Neural cell (in vitro differentiated cells): ENCODE measurements around the gene CYB5RL.

Experiments
- EP300 ChIP-seq: fragments of 450-650 bp; conservative IDR thresholded peaks from 2 replicates; pipeline ENCODE4 v1.6.1; 2014; ENCODE audit warnings: antibody characterized with exemption, mild to moderate bottlenecking, moderate library complexity; ENCODE audit not compliant: poor library complexity, severe bottlenecking
- TF ChIP-seq, protein P1 (sequence below): fragments of 450-650 bp; IDR thresholded peaks from 2 replicates; pipeline ENCODE4 v1.5.1; 2014; ENCODE audit warnings: antibody characterized with exemption, mild to moderate bottlenecking, moderate library complexity; ENCODE audit not compliant: poor library complexity, severe bottlenecking

DNA sequence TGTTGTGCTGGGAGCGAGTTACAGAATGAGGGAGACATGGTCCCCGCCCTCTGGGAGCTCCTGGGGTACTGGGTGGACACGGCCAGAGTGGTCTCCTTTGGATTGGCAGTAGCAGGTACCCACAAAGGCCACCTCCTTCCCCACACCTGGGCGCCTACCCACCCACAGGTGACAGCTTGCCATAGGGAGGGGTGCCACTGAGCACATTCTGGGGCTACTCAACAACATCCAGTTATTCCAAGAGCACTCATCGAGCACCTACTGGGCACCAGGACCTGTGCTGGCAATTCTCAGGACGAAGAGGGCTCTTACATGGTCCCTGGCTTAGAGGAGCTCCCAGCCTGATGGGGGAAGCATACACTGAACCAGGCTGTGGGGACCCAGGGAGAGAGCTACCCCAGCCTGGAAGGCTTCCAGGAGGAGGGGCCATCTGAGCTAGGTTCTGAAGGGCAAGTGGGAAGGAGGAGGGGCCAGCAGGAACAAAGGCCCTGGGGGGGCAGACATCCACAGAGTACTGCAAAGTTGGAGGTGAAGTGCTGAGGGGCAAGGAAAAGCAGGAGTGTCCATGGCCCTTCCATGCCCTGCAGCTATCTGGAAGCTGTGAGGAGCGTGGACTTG lies 22.1 kb upstream of the CYB5RL start:
- TF ChIP-seq, protein P1, sequence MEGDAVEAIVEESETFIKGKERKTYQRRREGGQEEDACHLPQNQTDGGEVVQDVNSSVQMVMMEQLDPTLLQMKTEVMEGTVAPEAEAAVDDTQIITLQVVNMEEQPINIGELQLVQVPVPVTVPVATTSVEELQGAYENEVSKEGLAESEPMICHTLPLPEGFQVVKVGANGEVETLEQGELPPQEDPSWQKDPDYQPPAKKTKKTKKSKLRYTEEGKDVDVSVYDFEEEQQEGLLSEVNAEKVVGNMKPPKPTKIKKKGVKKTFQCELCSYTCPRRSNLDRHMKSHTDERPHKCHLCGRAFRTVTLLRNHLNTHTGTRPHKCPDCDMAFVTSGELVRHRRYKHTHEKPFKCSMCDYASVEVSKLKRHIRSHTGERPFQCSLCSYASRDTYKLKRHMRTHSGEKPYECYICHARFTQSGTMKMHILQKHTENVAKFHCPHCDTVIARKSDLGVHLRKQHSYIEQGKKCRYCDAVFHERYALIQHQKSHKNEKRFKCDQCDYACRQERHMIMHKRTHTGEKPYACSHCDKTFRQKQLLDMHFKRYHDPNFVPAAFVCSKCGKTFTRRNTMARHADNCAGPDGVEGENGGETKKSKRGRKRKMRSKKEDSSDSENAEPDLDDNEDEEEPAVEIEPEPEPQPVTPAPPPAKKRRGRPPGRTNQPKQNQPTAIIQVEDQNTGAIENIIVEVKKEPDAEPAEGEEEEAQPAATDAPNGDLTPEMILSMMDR, result no peak
- TF ChIP-seq EP300, result no peak
